B cell (primary cell): Measurements from ENCODE around the gene ADAMTS19. TPM values are rescaled to one million over a fixed set of nuclear protein-coding genes. Genes with fewer than 3 reads are reported as not detected.

ENCODE experiments used
- ATAC-seq: fragments of 200-7000 bp; cut with Tn5 transposase; one replicate; pipeline ENCODE4 v1.10.0; 2021; ENCODE audit warnings: low read depth, mild to moderate bottlenecking, moderate number of reproducible peaks, moderate library complexity
- CTCF ChIA-PET: fragments of 350-600 bp; sonication (Branson Sonifier 250); formaldehyde crosslinking; loops from one replicate; lab custom pipeline; 2021; ENCODE audit warnings: antibody characterized with exemption, inconsistent platforms; lab: Charles Lee
- POLR2A ChIA-PET: fragments of 350-600 bp; sonication (Branson Sonifier 250); formaldehyde crosslinking; loops from one replicate; lab custom pipeline; 2021; ENCODE audit warnings: antibody characterized with exemption; lab: Charles Lee
- DNase-seq: peaks from one replicate; pipeline ENCODE4 v3.0.0; 2013
- H2AFZ ChIP-seq: 2 replicates; pipeline ENCODE4 v1.6.1; 2012; ENCODE audit warnings: mild to moderate bottlenecking, low read depth, low read length; ENCODE audit not compliant: insufficient read depth, poor library complexity, severe bottlenecking
- H3K27ac ChIP-seq, 2 donors: 1 replicate in 1 of 2; 2 replicates in 1 of 2; pipeline ENCODE4 v1.5.1; 2012 to 2013; ENCODE audit warnings: low read length in 2 of 2, mild to moderate bottlenecking in 2 of 2, moderate library complexity in 1 of 2
- H3K27me3 ChIP-seq, 4 experiments: fragments of 200-600 bp in 1 of 4; sonication (generic) in 1 of 4; replicated peaks in 1 of 4; 1 replicate in 2 of 4; 2 replicates in 2 of 4; pipeline versions ENCODE4 v1.6.1 to v1.7.0; 2013 to 2016; ENCODE audit warnings: low read length in 3 of 4, mild to moderate bottlenecking in 2 of 4, mixed read lengths in 1 of 4, moderate library complexity in 1 of 4; ENCODE audit not compliant: insufficient read depth in 4 of 4, control insufficient read depth in 3 of 4; ENCODE audit errors: control extremely low read depth in 1 of 4
- H3K36me3 ChIP-seq, 2 experiments: replicated peaks in 1 of 2; 1 replicate in 1 of 2; 2 replicates in 1 of 2; pipeline versions ENCODE4 v1.6.1 to v1.7.1; 2013; ENCODE audit warnings: low read length in 1 of 2; ENCODE audit not compliant: insufficient read depth in 2 of 2, control insufficient read depth in 1 of 2; ENCODE audit errors: control extremely low read depth in 1 of 2, extremely low read depth in 1 of 2
- H3K4me1 ChIP-seq, 2 donors: fragments of 200-600 bp in 1 of 2; sonication (generic) in 1 of 2; 1 replicate in 1 of 2; 2 replicates in 1 of 2; pipeline versions ENCODE4 v1.5.1 to v1.6.1; 2013 to 2017; ENCODE audit warnings: low read length in 2 of 2; ENCODE audit not compliant: control insufficient read depth in 2 of 2, insufficient read depth in 2 of 2
- H3K4me2 ChIP-seq: replicated peaks from 2 replicates; pipeline ENCODE3; 2012; ENCODE audit warnings: mild to moderate bottlenecking, low read depth, low read length; ENCODE audit not compliant: poor library complexity, severe bottlenecking
- H3K4me3 ChIP-seq, 5 experiments: fragments of 200-600 bp in 1 of 5; sonication (generic) in 1 of 5; 1 replicate in 3 of 5; 2 replicates in 2 of 5; pipeline versions ENCODE4 v1.5.1 to v1.7.0; 2011 to 2016; ENCODE audit warnings: low read length in 4 of 5, mild to moderate bottlenecking in 4 of 5, low read depth in 2 of 5, control low read depth in 1 of 5, moderate library complexity in 1 of 5; ENCODE audit not compliant: insufficient read depth in 1 of 5; ENCODE audit errors: control extremely low read depth in 1 of 5, extremely low read depth in 1 of 5
- H3K79me2 ChIP-seq: fragments of 200-600 bp; sonication (generic); one replicate; pipeline ENCODE4 v1.6.0; 2016; ENCODE audit warnings: low read length; ENCODE audit not compliant: control insufficient read depth, insufficient read depth
- H3K9ac ChIP-seq: fragments of 200-600 bp; sonication (generic); 2 replicates; pipeline ENCODE4 v1.6.1; 2017; ENCODE audit warnings: mild to moderate bottlenecking, low read length, moderate library complexity
- H3K9me3 ChIP-seq, 3 donors: one replicate each; pipeline versions ENCODE4 v1.6.1 to v1.7.1; 2013; ENCODE audit warnings: low read length in 2 of 3; ENCODE audit not compliant: control insufficient read depth in 2 of 3, insufficient read depth in 1 of 3; ENCODE audit errors: control extremely low read depth in 1 of 3
- H4K20me1 ChIP-seq: 2 replicates; pipeline ENCODE4 v1.6.0; 2012; ENCODE audit warnings: mild to moderate bottlenecking, low read length; ENCODE audit not compliant: insufficient read depth, control insufficient read depth, poor library complexity, severe bottlenecking
- H3K27ac Mint-ChIP-seq: one replicate; pipeline ENCODE4 v1.8.0; 2021; ENCODE audit warnings: mixed read lengths
- H3K27me3 Mint-ChIP-seq: one replicate; pipeline ENCODE4 v1.8.0; 2021; ENCODE audit warnings: mixed read lengths
- H3K4me1 Mint-ChIP-seq: one replicate; pipeline ENCODE4 v1.8.0; 2021; ENCODE audit warnings: mixed read lengths
- H3K4me3 Mint-ChIP-seq: one replicate; pipeline ENCODE4 v1.8.0; 2021; ENCODE audit warnings: mixed read lengths
- H3K9me3 Mint-ChIP-seq: one replicate; pipeline ENCODE4 v1.8.0; 2022; ENCODE audit warnings: mixed read lengths; ENCODE audit not compliant: insufficient read depth
- EZH2 ChIP-seq: IDR thresholded peaks from 2 replicates; pipeline ENCODE4 v1.6.1; 2012; ENCODE audit warnings: borderline replicate concordance, low read depth, mild to moderate bottlenecking, moderate library complexity, low read length; ENCODE audit not compliant: insufficient read depth, poor library complexity, severe bottlenecking
- WGBS: methylation state at CpG from one replicate; pipeline ENCODE4 v1.1.5; 2013; ENCODE audit warnings: missing lambda C conversion rate; ENCODE audit not compliant: insufficient coverage; 5-methylcytosine and 5-hydroxymethylcytosine counted together
- intact Hi-C: fragments of 100-400 bp; cut with micrococcal nuclease; formaldehyde crosslinking; loops from one replicate; pipeline ENCODE4 v1.10.0; 2022
- polyA plus RNA-seq: library from polyadenylated mRNA; depleted of rRNA; stranded (reverse); fragments of >200 nt; gene quantifications from 2 replicates; pipeline ENCODE4 v1.2.3, GENCODE V29; 2012
- total RNA-seq, 2 donors: library from RNA; stranded (reverse); fragments of 120-200 nt in 1 of 2; gene quantifications; 1 replicate in 1 of 2; 2 replicates in 1 of 2; pipeline versions ENCODE4 v1.2.3 to v1.2.4, GENCODE V29; 2013 to 2022
- TF ChIP-seq, protein P1 (sequence below): fragments of 200-600 bp; IDR thresholded peaks from one replicate; pipeline ENCODE4 v1.8.0; 2022; ENCODE audit warnings: antibody characterized with exemption, mild to moderate bottlenecking

ADAMTS19 gene
- total and polyA plus RNA-seq, 2 donors (not counting 1 experiment from before 2014, with no cell fraction given): not detected

DNA sequence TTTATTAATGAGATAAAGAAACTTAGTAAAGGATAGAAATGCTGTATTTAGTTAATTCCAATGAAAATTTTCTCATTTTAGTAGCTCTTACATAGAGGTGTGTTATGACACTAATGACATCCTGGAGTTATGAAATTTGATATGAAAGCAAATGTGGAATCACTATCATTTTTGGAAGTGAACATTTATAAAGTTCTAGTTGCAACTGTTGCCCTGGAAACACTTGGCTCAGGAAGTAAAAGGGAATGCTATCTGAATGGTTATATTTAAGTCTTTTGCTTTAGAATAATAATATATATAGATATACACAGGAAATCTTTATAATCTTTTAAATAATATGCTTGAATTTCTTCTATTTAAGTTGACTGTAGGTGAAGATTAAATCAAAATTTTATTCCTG lies 16.7 kb downstream of the ADAMTS19 start:
- intact Hi-C loops: no loop called here
- Histone ChIP-seq H3K4me2 (no peak overlapping the region), H3K9ac (no peak overlapping the region), H3K4me1 (no peaks in the 10 kb centered on the region), H3K4me3 (no peak overlapping the region), H3K9me3 (no peaks in the 10 kb centered on the region), H3K27me3 (no peaks in the 10 kb centered on the region), H3K27ac (no peak overlapping the region), H3K36me3 (no peaks in the 10 kb centered on the region), H4K20me1 (no peaks in the 10 kb centered on the region), H3K79me2 (no peaks in the 10 kb centered on the region), H2AFZ (no peak overlapping the region)
- H3K4me1 Mint-ChIP-seq: no peaks in the 10 kb centered on the region
- no peak overlapping the region for H3K27ac Mint-ChIP-seq
- DNase-seq (no peak), ATAC-seq (no peak)
- CTCF ChIA-PET: no interaction called here
- TF ChIP-seq, protein P1, sequence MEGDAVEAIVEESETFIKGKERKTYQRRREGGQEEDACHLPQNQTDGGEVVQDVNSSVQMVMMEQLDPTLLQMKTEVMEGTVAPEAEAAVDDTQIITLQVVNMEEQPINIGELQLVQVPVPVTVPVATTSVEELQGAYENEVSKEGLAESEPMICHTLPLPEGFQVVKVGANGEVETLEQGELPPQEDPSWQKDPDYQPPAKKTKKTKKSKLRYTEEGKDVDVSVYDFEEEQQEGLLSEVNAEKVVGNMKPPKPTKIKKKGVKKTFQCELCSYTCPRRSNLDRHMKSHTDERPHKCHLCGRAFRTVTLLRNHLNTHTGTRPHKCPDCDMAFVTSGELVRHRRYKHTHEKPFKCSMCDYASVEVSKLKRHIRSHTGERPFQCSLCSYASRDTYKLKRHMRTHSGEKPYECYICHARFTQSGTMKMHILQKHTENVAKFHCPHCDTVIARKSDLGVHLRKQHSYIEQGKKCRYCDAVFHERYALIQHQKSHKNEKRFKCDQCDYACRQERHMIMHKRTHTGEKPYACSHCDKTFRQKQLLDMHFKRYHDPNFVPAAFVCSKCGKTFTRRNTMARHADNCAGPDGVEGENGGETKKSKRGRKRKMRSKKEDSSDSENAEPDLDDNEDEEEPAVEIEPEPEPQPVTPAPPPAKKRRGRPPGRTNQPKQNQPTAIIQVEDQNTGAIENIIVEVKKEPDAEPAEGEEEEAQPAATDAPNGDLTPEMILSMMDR: no peak
- no peak for TF ChIP-seq EZH2
- POLR2A ChIA-PET: no interaction called here
- peaks cover 7% of the 10 kb centered on the region for H3K27me3 Mint-ChIP-seq
- H3K4me3 Mint-ChIP-seq: no peak overlapping the region
- no peaks in the 10 kb centered on the region for H3K9me3 Mint-ChIP-seq

- no peaks in the 10 kb centered on the region for H3K36me3 ChIP-seq
- no peak overlapping the region for H3K27ac Mint-ChIP-seq
- H2AFZ ChIP-seq: no peak overlapping the region
- no peak for ATAC-seq
- CTCF ChIA-PET: no interaction called here
- POLR2A ChIA-PET: no interaction called here
- intact Hi-C loops: no loop called here
- no CpG with 5 or more reads among the region's 1 CpG for WGBS
- no peak overlapping the region for H3K9ac ChIP-seq
- no peak overlapping the region for H3K4me2 ChIP-seq
- no peak for DNase-seq
- H3K27me3 ChIP-seq: no peaks in the 10 kb centered on the region
- H3K27ac ChIP-seq: no peak overlapping the region
- no peaks in the 10 kb centered on the region for H3K9me3 ChIP-seq
- no peaks in the 10 kb centered on the region for H3K4me1 Mint-ChIP-seq
- H3K9me3 Mint-ChIP-seq: no peaks in the 10 kb centered on the region
- H3K4me3 Mint-ChIP-seq: no peak overlapping the region
- H3K79me2 ChIP-seq: no peaks in the 10 kb centered on the region
- TF ChIP-seq, protein P1: no peak
- TF ChIP-seq EZH2: no peak
- H3K27me3 Mint-ChIP-seq: peaks cover 7% of the 10 kb centered on the region
- H3K4me3 ChIP-seq: no peak overlapping the region
- H4K20me1 ChIP-seq: no peaks in the 10 kb centered on the region
- H3K4me1 ChIP-seq: no peaks in the 10 kb centered on the region
These were observed 17.4 kb downstream of the ADAMTS19 start for GRCh38 chr5:129477532-129477931.
